Measurements from ENCODE around the gene ABHD4. TPM values are rescaled to one million over a fixed set of nuclear protein-coding genes. Genes with fewer than 3 reads are reported as not detected.

ABHD4 gene
- total RNA-seq, 1 experiment from 2014 or later: 9.1 TPM

- intact Hi-C loops (cut with micrococcal nuclease): loop anchor here (5.0 to 10.0 kb wide), 4 partner anchors 39 to 337 kb away; partner anchors contain the start of gene SLC7A7
- Histone ChIP-seq H4K20me1 (ENCODE audit: low read length) (no peaks in the 10 kb centered on the region), H3K9ac (ENCODE audit: low read length) (no peak overlapping the region), H3K9me2 (replicated peaks; ENCODE audit: low read length) (no peaks in the 10 kb centered on the region), H3K27ac (ENCODE audit: low read length) (no peak overlapping the region), H3K27me3 (ENCODE audit: low read length) (no peaks in the 10 kb centered on the region), H3K4me1 (ENCODE audit: insufficient read depth, low read length) (peaks cover 47% of the 10 kb centered on the region), H3F3A (ENCODE audit: low read length, unreplicated experiment) (no peaks in the 10 kb centered on the region), H3K4me3 (ENCODE audit: low read length) (no peak overlapping the region), H2AFZ (ENCODE audit: low read length) (no peak overlapping the region), H3K9me3 (ENCODE audit: low read length) (no peaks in the 10 kb centered on the region), H3K4me2 (ENCODE audit: low read length) (no peak overlapping the region), H3K79me2 (ENCODE audit: low read length) (no peaks in the 10 kb centered on the region), H3K36me3 (ENCODE audit: low read depth, low read length) (no peaks in the 10 kb centered on the region)
- TF ChIP-seq EZH2phosphoT487 (IDR thresholded peaks at IDR 0.05; ENCODE audit: borderline replicate concordance, low read length) (no peak), EZH2 (IDR thresholded peaks at IDR 0.05; ENCODE audit: low read length, unreplicated experiment) (no peak)
- TF ChIP-seq, protein P1, sequence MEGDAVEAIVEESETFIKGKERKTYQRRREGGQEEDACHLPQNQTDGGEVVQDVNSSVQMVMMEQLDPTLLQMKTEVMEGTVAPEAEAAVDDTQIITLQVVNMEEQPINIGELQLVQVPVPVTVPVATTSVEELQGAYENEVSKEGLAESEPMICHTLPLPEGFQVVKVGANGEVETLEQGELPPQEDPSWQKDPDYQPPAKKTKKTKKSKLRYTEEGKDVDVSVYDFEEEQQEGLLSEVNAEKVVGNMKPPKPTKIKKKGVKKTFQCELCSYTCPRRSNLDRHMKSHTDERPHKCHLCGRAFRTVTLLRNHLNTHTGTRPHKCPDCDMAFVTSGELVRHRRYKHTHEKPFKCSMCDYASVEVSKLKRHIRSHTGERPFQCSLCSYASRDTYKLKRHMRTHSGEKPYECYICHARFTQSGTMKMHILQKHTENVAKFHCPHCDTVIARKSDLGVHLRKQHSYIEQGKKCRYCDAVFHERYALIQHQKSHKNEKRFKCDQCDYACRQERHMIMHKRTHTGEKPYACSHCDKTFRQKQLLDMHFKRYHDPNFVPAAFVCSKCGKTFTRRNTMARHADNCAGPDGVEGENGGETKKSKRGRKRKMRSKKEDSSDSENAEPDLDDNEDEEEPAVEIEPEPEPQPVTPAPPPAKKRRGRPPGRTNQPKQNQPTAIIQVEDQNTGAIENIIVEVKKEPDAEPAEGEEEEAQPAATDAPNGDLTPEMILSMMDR (conservative IDR thresholded peaks at IDR 0.05; ENCODE audit: low read depth, low read length): no peak
- DNase-seq (no peak), ATAC-seq (no peak)
- BruUV-seq (replicated peaks): no TSS peak
- ChIA-PET POLR2A (ENCODE audit: unreplicated experiment) (interaction anchor here (0.5 to 1.5 kb wide), 2 partner anchors 50 to 53 kb away, joined by 3 to 5 read pairs; no protein-coding TSS in a partner anchor), CTCF (interaction anchor here (3.2 kb wide), 1 partner anchor 80 kb away, joined by 54 read pairs; no protein-coding TSS in a partner anchor)
These were observed 53.5 kb downstream of the ABHD4 start for GRCh38 chr14:22651586-22651985.

GRCh38 chr14:22653012-22653621 lies 55.0 kb downstream of the ABHD4 start:
- no peaks in the 10 kb centered on the region for H3K36me3 ChIP-seq (ENCODE audit: low read depth, low read length)
- intact Hi-C loops (cut with micrococcal nuclease): loop anchor here (1.0 to 10.0 kb wide), 8 partner anchors 41 to 338 kb away; partner anchors contain the start of genes ABHD4, OXA1L and SLC7A7
- POLR2A ChIA-PET (ENCODE audit: unreplicated experiment): interaction anchor here (1.1 kb wide), 1 partner anchor 64 kb away, joined by 3 read pairs; the partner anchor contains the start of gene DAD1
- no peaks in the 10 kb centered on the region for H3F3A ChIP-seq (ENCODE audit: low read length, unreplicated experiment)
- H3K9ac ChIP-seq (ENCODE audit: low read length): no peak overlapping the region
- no peak for TF ChIP-seq EZH2 (IDR thresholded peaks at IDR 0.05; ENCODE audit: low read length, unreplicated experiment)
- TF ChIP-seq, protein P1 (conservative IDR thresholded peaks at IDR 0.05; ENCODE audit: low read depth, low read length): peak; percentile 92
- H3K4me1 ChIP-seq (ENCODE audit: insufficient read depth, low read length): peaks cover 37% of the 10 kb centered on the region
- H3K4me2 ChIP-seq (ENCODE audit: low read length): peak overlapping the region; percentile 29
- H3K27me3 ChIP-seq (ENCODE audit: low read length): no peaks in the 10 kb centered on the region
- peak; percentile 62 for ATAC-seq
- no peak overlapping the region for H3K4me3 ChIP-seq (ENCODE audit: low read length)
- no peaks in the 10 kb centered on the region for H4K20me1 ChIP-seq (ENCODE audit: low read length)
- no TSS peak for BruUV-seq (replicated peaks)
- H3K79me2 ChIP-seq (ENCODE audit: low read length): no peaks in the 10 kb centered on the region
- CTCF ChIA-PET: interaction anchor here (0.5 to 3.2 kb wide), 14 partner anchors 11 to 490 kb away, joined by 3 to 54 read pairs (median 5); partner anchors contain the start of genes DAD1 and OXA1L
- no peaks in the 10 kb centered on the region for H3K9me3 ChIP-seq (ENCODE audit: low read length)
- peak overlapping the region; percentile 53 for H2AFZ ChIP-seq (ENCODE audit: low read length)
- H3K9me2 ChIP-seq (replicated peaks; ENCODE audit: low read length): no peaks in the 10 kb centered on the region
- DNase-seq: peak; percentile 93
- no peak overlapping the region for H3K27ac ChIP-seq (ENCODE audit: low read length)

GRCh38 chr14:22656226-22656625 lies 58.1 kb downstream of the ABHD4 start:
- no peak overlapping the region for H3K27ac ChIP-seq (ENCODE audit: low read length)
- ATAC-seq (no peak), DNase-seq (no peak)
- no peaks in the 10 kb centered on the region for H3K79me2 ChIP-seq (ENCODE audit: low read length)
- ChIA-PET POLR2A (ENCODE audit: unreplicated experiment) (no interaction called here), CTCF (no interaction called here)
- H3K9me3 ChIP-seq (ENCODE audit: low read length): no peaks in the 10 kb centered on the region
- peaks cover 7% of the 10 kb centered on the region for H3K4me1 ChIP-seq (ENCODE audit: insufficient read depth, low read length)
- no peak overlapping the region for H3K4me3 ChIP-seq (ENCODE audit: low read length)
- no peaks in the 10 kb centered on the region for H3K27me3 ChIP-seq (ENCODE audit: low read length)
- H3F3A ChIP-seq (ENCODE audit: low read length, unreplicated experiment): no peaks in the 10 kb centered on the region
- no peaks in the 10 kb centered on the region for H3K36me3 ChIP-seq (ENCODE audit: low read depth, low read length)
- no peak overlapping the region for H3K4me2 ChIP-seq (ENCODE audit: low read length)
- no peaks in the 10 kb centered on the region for H3K9me2 ChIP-seq (replicated peaks; ENCODE audit: low read length)
- no peak for TF ChIP-seq EZH2 (IDR thresholded peaks at IDR 0.05; ENCODE audit: low read length, unreplicated experiment)
- no peak for TF ChIP-seq EZH2phosphoT487 (IDR thresholded peaks at IDR 0.05; ENCODE audit: borderline replicate concordance, low read length)
- TF ChIP-seq, protein P1 (conservative IDR thresholded peaks at IDR 0.05; ENCODE audit: low read depth, low read length): no peak
- no peaks in the 10 kb centered on the region for H4K20me1 ChIP-seq (ENCODE audit: low read length)
- no TSS peak for BruUV-seq (replicated peaks)
- H3K9ac ChIP-seq (ENCODE audit: low read length): no peak overlapping the region
- intact Hi-C loops (cut with micrococcal nuclease): loop anchor here (5.0 to 10.0 kb wide), 3 partner anchors 56 to 341 kb away; partner anchors contain the start of gene SLC7A7
- no peak overlapping the region for H2AFZ ChIP-seq (ENCODE audit: low read length)
